ENCODE results near the gene C19orf85. TPM values are rescaled to one million over a fixed set of nuclear protein-coding genes. Genes with fewer than 3 reads are reported as not detected.

C19orf85 gene
- total RNA-seq, 4 donors from 2014 or later: not detected

DNA sequence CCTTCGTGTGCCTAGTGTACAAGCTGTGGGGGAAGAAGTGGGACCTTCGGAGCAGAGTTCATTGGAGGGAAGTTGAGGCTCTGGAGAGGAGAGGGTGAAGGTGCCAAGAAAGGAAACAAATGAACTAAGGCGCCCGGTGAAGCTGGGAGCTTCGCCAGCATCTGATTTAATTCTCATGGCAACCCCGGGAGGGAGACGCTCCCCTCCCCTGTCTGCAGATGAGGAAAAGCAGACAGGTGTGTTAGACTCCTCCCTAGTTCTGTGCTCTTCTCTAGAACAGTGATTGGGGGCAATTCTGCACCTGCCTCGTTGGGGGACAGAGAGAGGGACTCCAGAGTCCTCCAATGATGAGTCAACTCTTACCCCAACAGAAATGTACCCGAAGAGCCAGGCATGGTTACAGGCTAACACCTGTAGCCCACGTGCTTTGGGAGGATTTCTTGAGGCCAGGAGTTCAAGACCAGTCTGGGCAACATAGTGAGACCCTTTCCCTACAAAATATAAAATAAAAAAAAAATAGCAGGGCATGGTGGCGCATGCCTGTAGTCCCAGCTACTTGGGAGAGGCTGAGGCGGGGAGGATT is 27.9 kb upstream of the C19orf85 start:
- Histone ChIP-seq H3K9me3 (no peaks in the 10 kb centered on the region), H3K36me3 (no peaks in the 10 kb centered on the region), H3K27me3 (no peaks in the 10 kb centered on the region), H3K27ac (peak overlapping the region in 1 of 4 donors; percentile 93), H3K4me1 (peaks cover 0 to 80% (median 17%) of the 10 kb centered on the region in 4 donors), H3K4me3 (no peak overlapping the region)
- TF ChIP-seq, protein P1, sequence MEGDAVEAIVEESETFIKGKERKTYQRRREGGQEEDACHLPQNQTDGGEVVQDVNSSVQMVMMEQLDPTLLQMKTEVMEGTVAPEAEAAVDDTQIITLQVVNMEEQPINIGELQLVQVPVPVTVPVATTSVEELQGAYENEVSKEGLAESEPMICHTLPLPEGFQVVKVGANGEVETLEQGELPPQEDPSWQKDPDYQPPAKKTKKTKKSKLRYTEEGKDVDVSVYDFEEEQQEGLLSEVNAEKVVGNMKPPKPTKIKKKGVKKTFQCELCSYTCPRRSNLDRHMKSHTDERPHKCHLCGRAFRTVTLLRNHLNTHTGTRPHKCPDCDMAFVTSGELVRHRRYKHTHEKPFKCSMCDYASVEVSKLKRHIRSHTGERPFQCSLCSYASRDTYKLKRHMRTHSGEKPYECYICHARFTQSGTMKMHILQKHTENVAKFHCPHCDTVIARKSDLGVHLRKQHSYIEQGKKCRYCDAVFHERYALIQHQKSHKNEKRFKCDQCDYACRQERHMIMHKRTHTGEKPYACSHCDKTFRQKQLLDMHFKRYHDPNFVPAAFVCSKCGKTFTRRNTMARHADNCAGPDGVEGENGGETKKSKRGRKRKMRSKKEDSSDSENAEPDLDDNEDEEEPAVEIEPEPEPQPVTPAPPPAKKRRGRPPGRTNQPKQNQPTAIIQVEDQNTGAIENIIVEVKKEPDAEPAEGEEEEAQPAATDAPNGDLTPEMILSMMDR (IDR thresholded peaks at IDR 0.05): no peak
- TF ChIP-seq EP300 (IDR thresholded peaks at IDR 0.05) (no peak), POLR2A (IDR thresholded peaks at IDR 0.05) (no peak)
- DNase-seq (ENCODE audit: low spot score in 2 of 2): no peak
- 44 to 63% methylated on average over 12 of the region's 12 CpGs for WGBS, 2 donors

DNA sequence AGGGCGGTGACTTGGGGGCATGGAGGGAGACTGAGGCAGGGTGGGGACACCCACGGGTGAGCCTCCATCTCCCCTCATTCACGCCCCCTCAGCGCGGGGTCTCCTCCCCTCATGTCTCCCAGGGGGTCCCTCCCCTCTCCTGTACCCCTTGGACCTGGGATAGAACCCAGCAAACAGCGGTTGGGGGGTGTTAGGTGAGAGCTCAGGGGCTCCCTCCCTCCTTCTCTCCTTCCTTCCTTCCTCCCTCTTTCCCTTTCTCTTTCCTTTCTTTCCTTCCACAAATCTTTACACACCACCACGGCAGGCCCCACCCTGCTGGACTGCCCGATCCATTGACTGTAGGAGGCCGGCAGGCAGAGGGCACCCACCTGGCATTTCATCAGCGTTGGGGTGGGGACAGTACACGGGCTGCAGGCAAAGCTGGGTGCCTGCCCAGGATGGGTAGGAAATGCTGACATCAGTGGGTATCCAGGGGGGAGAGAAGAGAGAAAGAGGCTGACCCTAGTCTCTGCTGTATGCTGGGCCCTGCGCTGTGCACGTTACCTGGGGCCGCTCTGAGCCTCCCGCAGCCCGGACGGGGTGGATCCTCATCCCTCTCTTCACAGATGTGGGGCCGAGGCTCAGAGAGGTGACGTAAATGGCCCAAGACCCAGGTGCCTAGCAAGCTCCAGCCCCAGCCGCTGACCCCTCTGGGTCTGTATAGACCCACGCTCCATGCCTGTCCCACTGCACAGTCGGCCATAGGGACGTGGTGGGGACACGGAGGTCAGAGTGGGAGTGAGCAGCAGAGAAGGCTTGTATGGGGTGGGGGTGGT is 27.2 kb upstream of the C19orf85 start:
- Histone ChIP-seq H3K4me1 (peaks cover 0 to 87% (median 24%) of the 10 kb centered on the region in 4 donors), H3K4me3 (no peak overlapping the region), H3K9me3 (no peaks in the 10 kb centered on the region), H3K36me3 (no peaks in the 10 kb centered on the region), H3K27ac (peak overlapping the region in 3 of 4 donors; percentile 44 to 93 (median 77)), H3K27me3 (no peaks in the 10 kb centered on the region)
- WGBS, 2 donors: 59 to 69% methylated on average over 23 of the region's 24 CpGs
- TF ChIP-seq EP300 (IDR thresholded peaks at IDR 0.05) (no peak), POLR2A (IDR thresholded peaks at IDR 0.05) (no peak)
- TF ChIP-seq, protein P1 (IDR thresholded peaks at IDR 0.05): no peak
- no peak for DNase-seq (ENCODE audit: low spot score in 2 of 2)

DNA sequence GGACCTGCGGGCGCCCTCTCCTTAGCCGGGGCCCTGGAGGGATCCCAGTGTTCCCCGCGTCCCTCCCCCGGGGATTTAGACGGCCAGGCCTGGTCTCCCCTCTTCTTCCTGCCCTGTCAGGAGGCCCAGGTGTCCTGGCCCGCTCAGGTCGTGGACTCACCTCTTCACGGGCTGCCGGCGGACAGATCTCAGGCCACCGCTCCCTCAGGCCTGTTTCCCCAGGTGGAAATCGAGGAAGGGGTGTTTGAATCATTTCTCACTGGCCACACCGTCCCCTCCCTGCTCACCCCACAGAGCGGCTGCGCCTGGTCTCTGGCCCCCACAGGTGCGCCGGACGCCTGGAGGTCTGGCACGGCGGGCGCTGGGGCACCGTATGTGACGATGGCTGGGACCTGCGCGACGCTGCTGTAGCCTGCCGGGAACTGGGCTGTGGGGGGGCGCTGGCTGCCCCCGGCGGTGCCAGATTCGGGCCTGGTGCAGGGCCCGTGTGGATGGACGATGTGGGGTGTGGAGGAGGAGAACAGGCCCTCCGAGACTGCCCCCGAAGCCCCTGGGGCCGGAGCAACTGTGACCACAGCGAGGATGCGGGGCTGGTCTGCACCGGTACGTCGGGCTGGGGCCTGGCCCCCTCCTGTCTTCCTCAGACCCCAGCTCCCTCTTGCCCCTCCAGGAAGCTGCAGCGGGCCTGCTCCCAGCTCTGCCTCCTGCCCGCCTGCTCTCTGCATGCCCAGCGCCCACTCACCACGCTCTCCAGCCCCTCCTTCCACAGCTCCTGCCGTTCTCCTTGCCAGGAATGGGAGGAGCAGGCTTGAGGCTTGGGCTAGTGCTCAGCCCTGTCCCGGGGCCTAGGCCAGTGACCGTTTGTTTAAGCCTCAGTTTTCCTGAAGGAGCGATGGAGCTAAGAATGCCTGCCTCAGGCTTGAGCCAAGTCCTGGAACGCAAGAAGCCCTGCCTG is 26.2 kb upstream of the C19orf85 start:
- DNase-seq (ENCODE audit: low spot score in 2 of 2): no peak
- WGBS, 2 donors: 55 to 67% methylated on average over 14 to 52 of the region's 52 CpGs
- Histone ChIP-seq H3K9me3 (no peaks in the 10 kb centered on the region), H3K4me1 (peaks cover 0 to 91% (median 33%) of the 10 kb centered on the region in 4 donors), H3K27me3 (no peaks in the 10 kb centered on the region), H3K36me3 (no peaks in the 10 kb centered on the region), H3K27ac (peak overlapping the region in 3 of 4 donors; percentile 44 to 93 (median 77)), H3K4me3 (no peak overlapping the region)
- no peak for TF ChIP-seq POLR2A (IDR thresholded peaks at IDR 0.05)
- no peak for TF ChIP-seq EP300 (IDR thresholded peaks at IDR 0.05)

DNA sequence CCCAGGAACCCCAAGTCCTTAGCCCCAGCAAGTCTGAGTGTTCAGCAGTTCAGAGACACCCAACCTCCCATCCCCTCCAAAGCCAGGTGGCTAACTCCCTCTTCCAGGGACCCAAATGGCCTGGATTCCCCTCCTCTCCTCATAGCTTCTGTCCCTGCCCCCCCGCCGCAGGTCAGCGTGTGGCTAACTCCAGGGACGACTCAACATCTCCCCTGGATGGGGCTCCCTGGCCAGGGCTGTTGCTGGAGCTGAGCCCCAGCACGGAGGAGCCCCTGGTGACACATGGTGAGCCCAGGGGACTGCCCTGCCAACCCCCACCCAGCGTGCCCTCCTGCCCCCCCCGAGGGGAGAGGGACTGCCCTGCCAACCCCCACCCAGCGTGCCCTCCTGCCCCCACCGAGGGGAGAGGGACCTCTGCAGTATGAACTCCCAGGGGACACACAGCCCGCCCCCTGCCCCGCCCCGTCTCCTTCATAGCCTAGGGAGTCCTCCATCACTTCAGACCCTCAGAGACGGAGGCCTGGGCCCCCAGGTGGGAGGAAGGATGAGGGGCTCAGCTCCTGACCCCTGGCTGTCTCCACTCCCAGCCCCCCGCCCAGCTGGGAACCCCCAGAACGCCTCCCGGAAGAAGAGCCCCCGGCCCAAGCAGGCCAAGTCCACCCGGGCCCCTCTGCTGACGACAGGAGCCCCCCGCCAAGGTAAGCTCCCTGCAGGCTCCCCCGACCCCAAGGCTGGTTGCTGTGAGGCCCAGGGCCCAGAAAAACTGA is 25.3 kb upstream of the C19orf85 start:
- Histone ChIP-seq H3K27ac (peak overlapping the region; percentile 69 to 97 (median 82)), H3K9me3 (no peaks in the 10 kb centered on the region), H3K4me1 (peaks cover 0 to 99% (median 39%) of the 10 kb centered on the region in 4 donors), H3K27me3 (no peaks in the 10 kb centered on the region), H3K4me3 (no peak overlapping the region), H3K36me3 (no peaks in the 10 kb centered on the region)
- TF ChIP-seq EP300 (IDR thresholded peaks at IDR 0.05): no peak
- TF ChIP-seq POLR2A (IDR thresholded peaks at IDR 0.05): no peak
- TF ChIP-seq, protein P1 (IDR thresholded peaks at IDR 0.05): no peak
- 71 to 73% methylated on average over 8 to 15 of the region's 21 CpGs for WGBS, 2 donors
- no peak for DNase-seq (ENCODE audit: low spot score in 2 of 2)

Data from tibial nerve (tissue), 4 donors.